NCI-H1694 treated with DMSO at 0.1 percent for 48 hours (cell line): ENCODE data around the gene NBEAL2.
"Not testable (repeated sequence)": the region's sequence is repeated elsewhere in the genome, so short reads cannot be mapped to it uniquely, and the experiment has no call there.

ENCODE experiments used
- DNase-seq: peaks from one replicate; lab custom pipeline; 2025; lab: John Stamatoyannopoulos, UW

Gene NBEAL2

DNA sequence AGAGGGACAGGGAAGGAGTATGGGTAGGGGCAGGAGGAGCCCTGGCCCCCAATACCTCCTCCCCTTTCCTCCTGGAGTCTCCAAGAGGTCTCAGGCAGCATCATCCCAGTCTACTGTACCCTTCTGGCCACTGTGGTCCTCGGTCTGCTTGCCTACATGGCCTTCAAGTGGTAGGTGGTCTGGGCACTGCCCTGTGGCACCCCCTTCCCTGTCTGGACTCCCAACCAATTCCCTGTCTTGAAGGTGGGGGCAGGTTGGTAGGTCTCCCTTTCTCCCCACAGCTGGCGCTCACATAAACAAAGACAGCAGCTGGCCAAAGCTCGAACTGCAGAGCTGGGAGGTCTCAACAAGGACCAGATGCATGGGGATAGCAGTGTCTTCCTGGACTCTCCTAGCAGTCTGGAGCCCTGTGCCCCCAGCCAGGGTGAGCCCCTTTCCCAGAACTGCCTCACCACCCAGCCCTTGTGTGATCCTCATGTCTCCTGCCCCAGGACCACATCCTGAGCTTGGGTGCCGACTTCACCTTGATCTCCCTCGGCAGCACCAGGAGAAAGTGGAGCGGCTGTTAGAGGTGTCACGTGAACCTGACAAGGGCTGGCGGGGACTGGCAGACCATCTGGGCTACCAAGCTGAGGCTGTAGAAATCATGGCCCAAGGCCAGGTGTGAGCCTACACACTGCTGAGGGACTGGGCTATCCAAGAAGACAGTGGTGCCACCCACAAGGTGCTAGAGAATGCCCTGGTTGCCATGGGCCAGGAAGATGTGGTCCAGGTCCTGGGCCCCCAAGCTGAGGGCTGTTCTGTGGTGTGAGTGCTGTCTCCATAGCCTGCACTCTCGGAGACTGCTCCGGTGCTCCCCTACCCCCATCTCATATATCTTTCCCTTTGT is 33.1 kb downstream of the NBEAL2 start:
- peak; percentile 57 for DNase-seq

- no peak for DNase-seq
These were observed 33.8 kb downstream of the NBEAL2 start for GRCh38 chr3:47013231-47013630.

GRCh38 chr3:47014036-47014435 is 34.6 kb downstream of the NBEAL2 start:
- no peak for DNase-seq

DNA sequence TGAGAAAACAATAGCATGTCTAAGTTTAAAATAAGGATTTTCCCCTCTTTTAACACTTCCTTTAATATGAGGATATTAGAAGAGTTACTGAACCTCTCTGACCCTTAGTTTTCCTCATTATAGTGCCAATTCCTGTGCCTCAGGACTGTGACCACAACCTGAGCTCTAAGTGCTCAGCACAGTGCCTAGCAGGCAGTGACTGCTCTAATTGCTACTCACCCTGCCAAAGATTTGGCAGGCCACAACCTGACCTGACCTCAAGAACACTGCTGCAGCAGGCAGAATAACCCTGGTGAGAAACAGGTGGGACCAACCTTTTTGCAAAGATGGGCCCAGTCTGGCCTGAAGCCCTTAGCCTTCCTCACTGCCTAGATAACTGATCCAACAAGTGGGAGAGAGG is 35.7 kb downstream of the NBEAL2 start:
- no peak for DNase-seq

DNA sequence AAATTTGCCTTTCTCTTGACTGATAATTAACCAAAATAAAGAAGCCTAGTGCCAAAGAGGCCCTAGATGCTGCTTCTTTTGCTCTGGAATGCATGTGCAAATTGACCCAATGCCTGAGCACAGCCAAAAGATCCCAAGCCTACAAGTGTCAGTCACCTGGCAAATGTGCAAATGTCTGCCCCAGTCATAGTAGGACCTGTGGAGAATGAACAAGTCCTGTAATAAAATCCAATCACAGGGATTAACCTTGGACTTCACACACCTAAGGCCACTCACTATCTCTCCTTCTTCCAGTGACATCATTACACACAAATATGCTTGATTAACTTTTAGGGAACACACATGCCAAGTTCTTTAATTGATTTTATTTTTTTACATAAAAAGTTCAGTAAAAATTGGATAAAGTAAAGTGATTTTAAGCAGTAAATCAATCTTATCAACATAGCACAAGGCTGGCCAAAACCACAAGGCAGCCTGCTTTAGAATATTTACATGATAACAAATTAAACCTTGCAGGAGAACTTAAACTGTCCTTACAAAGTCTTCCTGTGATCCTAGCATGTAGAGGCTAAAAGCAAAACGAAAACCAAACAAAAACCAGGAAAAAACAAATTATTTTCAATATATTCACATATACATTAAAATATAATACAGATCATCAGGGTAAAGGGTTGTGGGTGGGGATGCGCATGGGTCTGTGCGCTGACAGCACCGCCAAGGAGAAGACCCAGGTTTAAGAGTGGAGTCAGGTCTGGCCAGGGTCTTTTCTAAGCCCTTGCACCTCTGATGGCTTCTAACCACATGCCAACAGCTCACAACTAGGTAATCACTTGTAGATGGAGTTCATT is 36.8 kb downstream of the NBEAL2 start:
- DNase-seq: no peak

DNA sequence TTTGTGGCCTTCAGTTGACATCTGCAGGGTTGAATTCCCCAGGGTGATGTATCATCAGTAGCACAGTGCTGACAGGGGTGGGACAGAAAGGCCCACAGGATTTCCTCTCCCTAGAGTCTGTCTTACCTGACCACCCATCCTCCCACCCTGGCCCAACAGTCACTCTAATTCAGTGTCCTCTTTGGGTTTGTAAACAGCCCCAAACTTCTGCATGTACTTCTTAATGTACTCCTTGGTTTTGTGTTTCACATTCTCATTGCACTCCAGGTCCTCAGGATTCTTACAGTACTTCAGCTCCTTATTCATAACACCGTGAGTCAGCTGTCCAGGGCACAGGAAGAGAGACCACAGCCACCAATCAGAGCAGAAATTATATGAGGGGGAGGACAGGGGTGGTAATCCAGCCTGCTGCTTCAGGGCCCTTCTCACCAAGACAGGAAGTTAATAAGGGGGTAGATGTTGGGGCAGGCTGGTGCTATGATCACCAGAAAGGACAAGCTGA is 37.5 kb downstream of the NBEAL2 start:
- no peak for DNase-seq

GRCh38 chr3:47017504-47018268 is 38.2 kb downstream of the NBEAL2 start:
- no peak for DNase-seq

GRCh38 chr3:47018269-47018611 is 38.8 kb downstream of the NBEAL2 start:
- DNase-seq: no peak

- no peak for DNase-seq
These were observed 39.7 kb downstream of the NBEAL2 start for GRCh38 chr3:47019201-47019600.

DNA sequence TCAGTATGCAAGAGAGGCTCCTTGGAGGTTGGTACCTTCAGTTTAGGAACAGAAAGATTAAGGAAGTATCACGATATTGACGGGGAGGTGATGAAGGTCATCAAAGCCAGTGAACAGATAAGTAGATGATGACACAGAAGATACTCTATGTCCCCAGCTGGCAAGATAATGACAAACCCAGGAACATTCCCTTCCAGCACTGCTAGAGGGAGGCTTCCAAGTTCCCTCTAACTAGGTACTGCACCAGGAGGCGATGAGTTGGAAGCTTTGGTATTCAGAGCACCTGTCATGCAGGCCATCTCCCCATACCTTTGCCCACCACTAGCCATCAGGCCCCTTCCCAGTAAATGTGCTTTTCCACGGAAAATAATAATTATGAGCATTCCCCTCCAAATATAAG is 40.8 kb downstream of the NBEAL2 start:
- DNase-seq: no peak

- DNase-seq: no peak
These were observed 43.2 kb downstream of the NBEAL2 start for GRCh38 chr3:47022641-47023071.

DNA sequence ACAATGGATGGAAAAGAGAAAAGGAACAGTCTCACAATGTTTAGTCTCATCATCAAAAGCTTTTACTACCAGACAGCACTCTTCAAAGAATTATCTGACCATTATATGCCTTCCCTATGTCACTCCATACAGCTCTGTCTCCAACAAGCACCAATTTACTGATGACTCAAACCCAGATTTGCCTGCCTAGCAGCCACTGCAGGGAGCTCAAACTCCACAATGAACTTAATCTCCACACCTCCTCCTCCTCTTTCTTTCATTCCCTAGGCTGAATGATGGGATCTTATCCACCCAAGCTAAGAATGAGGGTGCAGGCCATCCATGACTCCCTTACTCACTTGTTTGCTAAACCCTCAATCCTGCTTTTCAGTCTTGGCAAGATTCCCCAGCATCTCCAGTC is 45.5 kb downstream of the NBEAL2 start:
- no peak for DNase-seq

DNA sequence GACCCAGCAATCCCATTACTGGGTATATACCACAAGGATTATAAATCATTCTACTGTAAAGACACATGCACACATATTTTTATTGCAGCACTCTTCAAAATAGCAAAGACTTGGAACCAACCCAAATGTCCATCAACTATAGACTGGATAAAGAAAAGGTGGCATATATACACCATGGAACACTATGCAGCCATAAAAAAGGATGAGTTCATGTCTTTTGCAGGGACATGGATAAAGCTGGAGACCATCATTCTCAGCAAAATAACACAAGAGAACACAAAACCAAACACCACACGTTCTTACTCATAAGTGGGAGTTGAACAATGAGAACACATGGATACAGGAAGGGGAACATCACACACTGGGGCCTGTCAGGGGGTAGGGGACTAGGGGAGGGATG is 47.0 kb downstream of the NBEAL2 start:
- DNase-seq: not testable (repeated sequence)

GRCh38 chr3:47028146-47028545 is 48.7 kb downstream of the NBEAL2 start:
- DNase-seq: no peak

DNA sequence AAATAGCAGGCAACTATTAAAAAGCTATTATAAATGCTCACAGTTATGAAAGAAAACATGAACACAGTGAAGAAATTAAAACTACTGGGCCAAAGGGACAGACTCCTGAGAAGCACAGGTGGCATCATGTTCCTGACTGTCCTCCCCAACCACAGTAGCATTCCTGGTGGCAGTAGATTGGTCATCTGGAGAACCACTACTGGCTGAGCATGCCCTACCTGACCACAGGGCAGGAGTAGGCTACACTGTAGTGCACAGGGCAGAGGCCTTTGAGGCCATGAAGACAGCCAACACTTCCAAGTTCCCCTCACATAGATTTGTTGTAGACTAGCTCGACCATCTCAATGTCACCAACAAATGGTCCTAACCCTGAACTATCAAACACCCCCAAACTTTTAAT is 49.2 kb downstream of the NBEAL2 start:
- DNase-seq: no peak

DNA sequence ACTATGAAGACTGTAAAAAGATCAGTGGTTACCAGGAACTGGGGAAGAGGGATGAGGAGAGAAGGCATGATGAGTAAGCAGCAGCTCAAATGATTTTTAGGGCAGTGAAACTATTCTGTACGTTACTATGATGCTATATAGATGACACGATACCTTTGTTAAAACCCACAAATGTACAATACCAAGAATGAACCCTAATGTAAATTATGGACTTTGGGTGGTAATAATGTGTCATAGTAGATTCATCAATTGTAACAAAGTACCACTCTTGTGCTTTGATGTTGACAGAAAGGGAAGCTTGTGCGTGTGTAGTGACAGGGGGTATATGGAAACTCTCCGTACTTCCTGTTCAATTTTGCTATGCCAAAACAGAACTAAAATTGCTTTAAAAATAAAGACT is 51.6 kb downstream of the NBEAL2 start:
- not testable (repeated sequence) for DNase-seq

GRCh38 chr3:47034868-47035489 is 55.5 kb downstream of the NBEAL2 start:
- DNase-seq: no peak

DNA sequence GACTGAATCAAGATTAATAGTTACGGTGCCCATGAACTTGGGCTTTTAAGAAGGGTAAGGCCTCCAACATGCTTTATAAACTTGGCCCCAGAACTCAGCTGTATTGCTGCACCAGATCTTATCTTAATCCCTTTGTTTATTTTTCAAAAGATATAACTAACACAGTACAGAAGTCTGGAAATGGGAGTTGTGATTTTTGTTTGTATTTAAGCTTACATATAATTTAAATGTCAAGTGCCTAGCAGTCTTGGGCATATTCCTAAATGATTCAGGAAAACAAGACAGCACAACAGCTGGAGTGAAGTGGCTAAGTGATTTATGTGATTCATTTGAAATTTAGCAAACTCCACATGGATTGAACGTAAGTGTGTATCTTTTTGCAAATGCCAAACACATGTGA is 56.2 kb downstream of the NBEAL2 start:
- no peak for DNase-seq

DNA sequence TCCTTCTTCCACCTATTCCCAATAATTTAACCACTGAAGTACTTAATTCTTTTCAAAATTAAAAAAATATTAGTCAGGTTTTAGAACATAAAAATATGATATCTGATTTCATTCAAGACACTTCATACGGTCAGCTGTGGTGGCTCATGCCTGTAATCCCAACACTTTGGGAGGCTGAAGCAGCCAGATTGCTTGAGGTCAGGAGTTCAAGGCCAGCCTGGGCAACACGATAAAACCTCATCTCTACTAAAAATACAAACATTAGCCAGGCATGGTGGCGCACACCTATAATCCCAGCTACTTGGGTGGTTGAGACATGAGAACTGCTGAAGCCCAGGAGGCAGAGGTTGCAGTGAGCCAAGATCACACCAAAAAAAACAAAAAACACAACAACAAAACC is 56.7 kb downstream of the NBEAL2 start:
- DNase-seq: no peak

GRCh38 chr3:47037302-47037701 is 57.8 kb downstream of the NBEAL2 start:
- DNase-seq: not testable (repeated sequence)

- no peak for DNase-seq
These were observed 61.6 kb downstream of the NBEAL2 start for GRCh38 chr3:47041114-47041513.
